GM13977 (cell line): ENCODE results near the gene AMFR.

Experiments used
- DNase-seq: peaks from one replicate; pipeline ENCODE4 v3.0.0; 2012; ENCODE audit warnings: low spot score
- in situ Hi-C: fragments of 300-500 bp; cut with MboI; formaldehyde crosslinking; loops from one replicate; pipeline ENCODE4 v1.12.0; 2022; ENCODE audit warnings: low sequenced_read_pairs, low pct_unique_long_range_greater_than_20kb, mixed read lengths, inconsistent platforms; ENCODE audit not compliant: unreplicated experiment
- TF ChIP-seq, protein P1 (sequence below): IDR thresholded peaks from 2 replicates; pipeline ENCODE4 v1.5.1; 2012; ENCODE audit warnings: mild to moderate bottlenecking, control low read depth; ENCODE audit not compliant: insufficient read depth; ENCODE audit errors: extremely low read depth, missing control alignments

AMFR gene

DNA sequence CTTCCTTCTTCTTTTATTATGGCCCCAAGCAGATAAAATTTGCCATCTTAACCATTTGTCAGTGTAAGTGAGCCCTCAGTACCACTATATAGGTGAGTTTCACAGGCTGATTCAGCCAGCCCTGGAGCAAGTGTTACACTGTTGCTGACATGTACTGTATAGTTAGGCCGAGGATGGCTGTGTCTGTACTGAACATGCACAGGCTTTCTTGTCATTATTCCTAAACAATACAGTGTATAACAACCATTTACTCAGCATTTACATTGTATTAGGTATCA is 53.7 kb downstream of the AMFR start:
- in situ Hi-C loops, result no loop called here
- TF ChIP-seq, protein P1, sequence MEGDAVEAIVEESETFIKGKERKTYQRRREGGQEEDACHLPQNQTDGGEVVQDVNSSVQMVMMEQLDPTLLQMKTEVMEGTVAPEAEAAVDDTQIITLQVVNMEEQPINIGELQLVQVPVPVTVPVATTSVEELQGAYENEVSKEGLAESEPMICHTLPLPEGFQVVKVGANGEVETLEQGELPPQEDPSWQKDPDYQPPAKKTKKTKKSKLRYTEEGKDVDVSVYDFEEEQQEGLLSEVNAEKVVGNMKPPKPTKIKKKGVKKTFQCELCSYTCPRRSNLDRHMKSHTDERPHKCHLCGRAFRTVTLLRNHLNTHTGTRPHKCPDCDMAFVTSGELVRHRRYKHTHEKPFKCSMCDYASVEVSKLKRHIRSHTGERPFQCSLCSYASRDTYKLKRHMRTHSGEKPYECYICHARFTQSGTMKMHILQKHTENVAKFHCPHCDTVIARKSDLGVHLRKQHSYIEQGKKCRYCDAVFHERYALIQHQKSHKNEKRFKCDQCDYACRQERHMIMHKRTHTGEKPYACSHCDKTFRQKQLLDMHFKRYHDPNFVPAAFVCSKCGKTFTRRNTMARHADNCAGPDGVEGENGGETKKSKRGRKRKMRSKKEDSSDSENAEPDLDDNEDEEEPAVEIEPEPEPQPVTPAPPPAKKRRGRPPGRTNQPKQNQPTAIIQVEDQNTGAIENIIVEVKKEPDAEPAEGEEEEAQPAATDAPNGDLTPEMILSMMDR, result no peak
- DNase-seq, result no peak

DNA sequence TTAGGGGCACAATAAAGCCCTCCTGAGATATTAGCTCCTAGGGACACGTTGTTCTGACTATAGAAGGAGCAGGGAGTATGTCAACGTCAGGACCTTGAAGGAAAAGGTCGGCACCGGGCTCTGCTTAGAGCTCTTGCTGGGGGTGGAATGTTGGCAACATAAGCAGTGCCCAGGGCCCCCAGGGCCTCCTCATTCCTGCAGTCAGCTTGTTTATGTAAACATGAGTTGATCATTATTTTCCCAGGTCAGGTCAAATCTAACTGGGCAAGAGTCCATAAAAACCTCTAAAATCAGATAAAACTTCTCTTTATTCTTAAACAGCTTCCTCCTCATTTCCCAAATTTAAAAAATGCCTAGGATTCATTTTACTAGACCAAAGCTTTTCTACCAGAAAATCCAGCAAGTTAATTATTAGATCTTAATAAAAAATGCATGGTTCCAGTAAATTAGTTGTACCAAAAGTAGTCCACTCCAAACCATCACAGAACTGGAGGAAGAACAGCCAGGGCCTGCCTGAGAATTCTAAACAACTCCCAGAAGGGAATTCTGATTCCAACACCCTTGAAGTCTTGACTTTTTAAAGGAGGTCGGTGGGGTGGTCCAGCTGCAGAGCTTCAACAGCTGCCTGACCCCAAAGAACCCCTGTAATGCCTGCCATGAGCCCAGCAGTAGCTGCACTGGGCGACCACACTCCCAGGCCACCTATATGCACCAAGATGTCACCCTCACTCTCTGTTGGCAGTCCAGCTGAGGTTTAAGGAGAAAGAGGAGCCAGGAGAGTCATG is 54.3 kb downstream of the AMFR start:
- DNase-seq, result no peak
- in situ Hi-C loops, result no loop called here
- TF ChIP-seq, protein P1, result no peak

DNA sequence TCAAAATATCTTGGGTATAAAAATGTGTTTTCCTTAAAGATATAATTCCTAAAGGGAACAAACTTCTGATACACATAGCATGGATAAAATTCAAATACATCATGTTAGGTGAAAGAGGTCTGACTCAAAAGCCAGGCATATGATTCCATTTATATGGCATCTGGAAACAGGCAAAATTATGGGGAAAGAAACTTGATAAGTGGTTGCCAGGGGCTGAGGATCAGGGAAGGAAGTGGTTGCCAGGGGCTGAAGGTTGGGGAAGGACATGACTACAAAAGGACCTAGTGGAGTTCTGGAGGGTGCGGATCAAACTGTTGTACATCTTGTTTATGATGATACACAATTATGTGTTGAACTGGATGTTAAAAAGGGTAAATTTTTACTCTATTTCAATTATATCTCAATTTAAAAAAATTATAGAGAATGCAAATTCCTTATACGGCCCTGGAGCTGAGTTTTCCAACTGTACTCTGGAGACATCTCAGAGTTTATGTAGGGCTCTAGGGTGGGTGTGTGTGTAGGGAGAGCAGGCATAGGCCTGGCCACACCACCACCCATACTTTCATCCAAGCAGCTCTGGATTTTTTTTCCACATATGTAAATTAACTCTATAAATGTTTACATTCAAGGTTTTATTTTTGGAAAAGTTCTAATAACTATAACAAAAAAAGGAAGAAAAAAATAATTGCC is 55.0 kb downstream of the AMFR start:
- TF ChIP-seq, protein P1, result no peak
- no peak for DNase-seq
- in situ Hi-C loops, result no loop called here

DNA sequence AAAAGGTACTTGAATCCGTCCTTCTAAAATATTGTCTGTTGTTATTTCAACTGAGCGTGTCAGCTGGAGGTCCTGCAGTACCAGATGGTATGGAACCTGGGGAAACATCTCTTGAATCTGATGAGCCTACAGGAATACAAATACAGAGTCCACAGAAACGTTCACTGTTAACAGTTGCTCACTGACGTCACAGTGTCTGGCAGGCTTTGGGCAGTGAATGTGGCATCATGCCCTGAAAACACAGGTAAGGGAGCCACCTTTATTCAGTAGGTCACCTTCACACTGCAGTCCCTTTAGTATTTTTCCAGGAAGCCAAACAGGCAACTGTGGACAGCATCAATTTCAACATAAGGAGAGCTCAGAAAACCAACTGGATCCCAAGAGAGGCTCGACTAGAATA is 56.1 kb downstream of the AMFR start:
- no peak for DNase-seq
- TF ChIP-seq, protein P1, result no peak
- in situ Hi-C loops, result no loop called here

DNA sequence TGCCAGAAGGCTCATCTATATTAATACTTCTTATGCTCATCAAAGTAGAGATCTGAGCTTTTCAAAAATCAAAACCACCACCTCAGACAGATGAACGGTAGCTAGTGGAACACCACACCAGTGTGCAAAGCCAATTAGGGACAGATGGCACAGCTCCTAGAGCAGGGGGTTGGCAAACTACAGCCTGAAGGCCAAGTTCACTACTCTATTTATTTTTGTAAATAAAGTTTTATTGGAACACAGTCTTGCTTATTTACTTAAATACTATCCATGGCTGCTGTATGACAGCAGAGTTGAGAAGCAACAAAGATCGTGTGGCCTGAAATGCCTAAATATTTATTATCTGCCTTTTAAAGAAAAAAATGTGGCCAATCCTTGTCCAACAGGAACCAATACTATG is 56.8 kb downstream of the AMFR start:
- DNase-seq, result no peak
- in situ Hi-C loops, result no loop called here
- TF ChIP-seq, protein P1, result no peak

DNA sequence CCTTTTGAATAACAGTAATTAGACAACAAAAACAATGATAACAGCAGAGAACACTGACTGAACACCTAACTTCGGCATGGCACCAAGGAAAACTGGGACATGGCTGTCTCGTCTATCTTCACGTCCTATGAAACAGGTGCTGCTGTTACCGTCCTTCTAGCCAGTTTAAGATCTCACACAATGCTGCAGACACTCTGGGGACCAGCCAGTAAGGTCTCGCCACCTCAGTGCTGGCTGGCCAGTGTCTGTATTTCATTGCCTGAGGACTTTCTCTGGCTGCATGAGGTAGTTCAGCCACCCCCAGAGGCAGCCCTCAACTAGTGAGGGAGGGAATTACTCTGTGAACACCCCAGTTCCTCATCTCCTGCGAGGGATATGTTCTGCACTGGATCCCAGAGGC is 57.6 kb downstream of the AMFR start:
- TF ChIP-seq, protein P1, result no peak
- in situ Hi-C loops, result no loop called here
- no peak for DNase-seq
